ENCODE results near the gene CC2D1B. TPM values are rescaled to one million over a fixed set of nuclear protein-coding genes. Genes with fewer than 3 reads are reported as not detected.

Gene CC2D1B
- total RNA-seq = 10 to 100 TPM; 23.6 to 48.5 TPM

GRCh38 chr1:52365746-52366516 is at the start of gene CC2D1B:
CC2D1B (minus strand) TSS chr1:52366205; CDS start chr1:52364620, 1,585 bp downstream.
- H3K27ac ChIP-seq = peak within 1 kb of the TSS; percentile 82 to 94 (median 92)
- peak; percentile 92 to 95 (median 94) for TF ChIP-seq POLR2A (IDR thresholded peaks at IDR 0.05)
- TF ChIP-seq CTCF (IDR thresholded peaks at IDR 0.05) = peak in 4 of 7 experiments; percentile 39 to 61 (median 56)
- WGBS, 2 donors = 0% methylated on average over 5 to 89 of the region's 92 CpGs

GRCh38 chr1:52414942-52415341 is 48.9 kb upstream of the CC2D1B start:
- peaks cover 13 to 37% of the 10 kb centered on the region in 2 donors for H3K36me3 ChIP-seq (replicated peaks in 1 of 2; ENCODE audit: insufficient read depth in 1 of 2, low read depth in 2 of 2)
- H3K4me3 ChIP-seq = no peak overlapping the region
- no peaks in the 10 kb centered on the region for H3K4me1 ChIP-seq
- no peak overlapping the region for H3K27ac ChIP-seq
- TF ChIP-seq CTCF (IDR thresholded peaks at IDR 0.05) (no peak), POLR2A (IDR thresholded peaks at IDR 0.05) (no peak)
- H3K9me3 ChIP-seq = no peaks in the 10 kb centered on the region
- DNase-seq = no peak
- ATAC-seq = no peak
- intact Hi-C loops (cut with DNase I) = no loop called here
- H3K27me3 ChIP-seq = no peaks in the 10 kb centered on the region

More at GRCh38 chr1:52365746-52366516, at the start of gene CC2D1B:
- Histone ChIP-seq H3K9me3 (no peaks in the 10 kb centered on the region), H3K27me3 (no peaks in the 10 kb centered on the region), H3K36me3 (replicated peaks in 1 of 2; ENCODE audit: insufficient read depth in 1 of 2, low read depth in 2 of 2) (peaks cover 2 to 6% of the 10 kb centered on the region in 2 donors), H3K4me3 (peak within 1 kb of the TSS; percentile 86 to 87), H3K4me1 (peaks cover 41% of the 10 kb centered on the region)
- intact Hi-C loops (cut with DNase I) = no loop called here
- DNase-seq = peak; percentile 99 to 100 (median 100)
- ATAC-seq = peak; percentile 94

- Histone ChIP-seq H3K4me1 (no peaks in the 10 kb centered on the region), H3K4me3 (no peak overlapping the region), H3K27ac (no peak overlapping the region), H3K9me3 (no peaks in the 10 kb centered on the region), H3K27me3 (no peaks in the 10 kb centered on the region), H3K36me3 (replicated peaks in 1 of 2; ENCODE audit: insufficient read depth in 1 of 2, low read depth in 2 of 2) (peaks cover 13 to 44% of the 10 kb centered on the region in 2 donors)
- no peak for ATAC-seq
- TF ChIP-seq POLR2A (IDR thresholded peaks at IDR 0.05) (no peak), CTCF (IDR thresholded peaks at IDR 0.05) (no peak)
- intact Hi-C loops (cut with DNase I) = no loop called here
- 94 to 95% methylated on average over 10 of the region's 10 CpGs for whole genome bisulfite sequencing, 2 donors
- no peak for DNase-seq
These were observed 47.5 kb upstream of the CC2D1B start for GRCh38 chr1:52413410-52413989.

GRCh38 chr1:52404975-52405338 is 39.0 kb upstream of the CC2D1B start:
- H3K36me3 ChIP-seq (replicated peaks in 1 of 2; ENCODE audit: insufficient read depth in 1 of 2, low read depth in 2 of 2) = peaks cover 0 to 7% of the 10 kb centered on the region in 2 donors
- H3K4me1 ChIP-seq = peaks cover 21% of the 10 kb centered on the region
- WGBS, 2 donors = 1 to 2% methylated on average over 4 to 8 of the region's 8 CpGs
- H3K4me3 ChIP-seq = peak overlapping the region; percentile 50 to 59
- TF ChIP-seq POLR2A (IDR thresholded peaks at IDR 0.05) (no peak), CTCF (IDR thresholded peaks at IDR 0.05) (no peak)
- ATAC-seq (no peak), DNase-seq (no peak)
- H3K27me3 ChIP-seq = no peaks in the 10 kb centered on the region
- H3K27ac ChIP-seq = peak overlapping the region; percentile 56 to 97 (median 84)
- H3K9me3 ChIP-seq = no peaks in the 10 kb centered on the region
- intact Hi-C loops (cut with DNase I) = no loop called here

Data from body of pancreas (tissue), 4 donors.